CD14-positive monocyte (primary cell): ENCODE data around the gene SH3BP5. TPM values are rescaled to one million over a fixed set of nuclear protein-coding genes. Genes with fewer than 3 reads are reported as not detected.

Source experiments
- DNase-seq, 3 donors: peaks; one replicate each; pipeline ENCODE4 v3.0.0-alpha.2; 2011 to 2022
- H2AFZ ChIP-seq: 2 replicates; pipeline ENCODE4 v1.6.0; 2012; ENCODE audit warnings: mild to moderate bottlenecking, low read depth, low read length, inconsistent platforms; ENCODE audit not compliant: insufficient read depth, poor library complexity, severe bottlenecking
- H3K27ac ChIP-seq, 2 donors: 1 replicate in 1 of 2; 2 replicates in 1 of 2; pipeline ENCODE4 v1.5.1; 2012 to 2013; ENCODE audit warnings: low read length in 2 of 2, control low read depth in 1 of 2, inconsistent platforms in 1 of 2, low read depth in 1 of 2, mild to moderate bottlenecking in 1 of 2
- H3K27me3 ChIP-seq, 2 donors: one replicate each; pipeline versions ENCODE4 v1.6.0 to v1.6.1; 2011 to 2013; ENCODE audit warnings: low read length in 2 of 2; ENCODE audit not compliant: control insufficient read depth in 2 of 2, insufficient read depth in 2 of 2
- H3K36me3 ChIP-seq, 2 donors: replicated peaks in 1 of 2; 1 replicate in 1 of 2; 2 replicates in 1 of 2; pipeline versions ENCODE4 v1.5.1 to v1.6.1; 2012 to 2013; ENCODE audit warnings: low read length in 2 of 2, control low read depth in 1 of 2, inconsistent platforms in 1 of 2, mild to moderate bottlenecking in 1 of 2; ENCODE audit not compliant: insufficient read depth in 2 of 2, control insufficient read depth in 1 of 2
- H3K4me1 ChIP-seq, 2 donors: 1 replicate in 1 of 2; 2 replicates in 1 of 2; pipeline versions ENCODE4 v1.5.1 to v1.6.1; 2012 to 2013; ENCODE audit warnings: low read length in 2 of 2, control low read depth in 1 of 2, inconsistent platforms in 1 of 2, mild to moderate bottlenecking in 1 of 2, moderate library complexity in 1 of 2; ENCODE audit not compliant: insufficient read depth in 2 of 2, control insufficient read depth in 1 of 2
- H3K4me2 ChIP-seq: replicated peaks from 2 replicates; pipeline ENCODE3; 2012; ENCODE audit warnings: low read length, moderate library complexity, mild to moderate bottlenecking; ENCODE audit not compliant: poor library complexity, severe bottlenecking; ENCODE audit errors: extremely low read depth
- H3K4me3 ChIP-seq, 3 experiments: fragments of 200-600 bp in 1 of 3; sonication (generic) in 1 of 3; replicated peaks in 1 of 3; 1 replicate in 2 of 3; 2 replicates in 1 of 3; pipeline ENCODE4 v1.5.1; 2011 to 2013; ENCODE audit warnings: low read length in 3 of 3, mild to moderate bottlenecking in 3 of 3, control low read depth in 2 of 3, low read depth in 2 of 3, inconsistent platforms in 1 of 3, moderate library complexity in 1 of 3
- H3K79me2 ChIP-seq: 2 replicates; pipeline ENCODE4 v1.6.0; 2012; ENCODE audit warnings: mild to moderate bottlenecking, control low read depth, inconsistent platforms, low read length, moderate library complexity; ENCODE audit not compliant: insufficient read depth
- H3K9ac ChIP-seq: 2 replicates; pipeline ENCODE4 v1.6.0; 2017; ENCODE audit warnings: low read length, mild to moderate bottlenecking; ENCODE audit not compliant: insufficient read depth, poor library complexity, severe bottlenecking
- H3K9me3 ChIP-seq, 2 donors: replicated peaks in 1 of 2; 1 replicate in 1 of 2; 2 replicates in 1 of 2; pipeline versions ENCODE4 v1.5.1 to v1.6.1; 2012 to 2013; ENCODE audit warnings: low read length in 2 of 2, control low read depth in 1 of 2; ENCODE audit not compliant: control insufficient read depth in 1 of 2, insufficient read depth in 1 of 2
- H4K20me1 ChIP-seq: 2 replicates; pipeline ENCODE4 v1.6.0; 2012; ENCODE audit warnings: mild to moderate bottlenecking, low read length, control low read depth, moderate library complexity; ENCODE audit not compliant: insufficient read depth
- H3K27ac Mint-ChIP-seq, 7 donors: one replicate each; pipeline ENCODE4 v1.8.0; 2020; ENCODE audit warnings: mild to moderate bottlenecking in 7 of 7, mixed read lengths in 7 of 7, moderate library complexity in 6 of 7, inconsistent platforms in 2 of 7
- H3K27me3 Mint-ChIP-seq, 3 donors: one replicate each; pipeline ENCODE4 v1.8.0; 2021 to 2022; ENCODE audit warnings: low read depth in 3 of 3, mild to moderate bottlenecking in 3 of 3, mixed read lengths in 3 of 3, moderate library complexity in 3 of 3, inconsistent platforms in 1 of 3
- H3K36me3 Mint-ChIP-seq, 2 donors: one replicate each; pipeline ENCODE4 v1.8.0; 2020; ENCODE audit warnings: mixed read lengths in 2 of 2, inconsistent platforms in 1 of 2, mild to moderate bottlenecking in 1 of 2
- H3K4me1 Mint-ChIP-seq: one replicate; pipeline ENCODE4 v1.8.0; 2020; ENCODE audit warnings: mild to moderate bottlenecking, mixed read lengths
- H3K4me3 Mint-ChIP-seq, 2 donors: one replicate each; pipeline ENCODE4 v1.8.0; 2020; ENCODE audit warnings: mild to moderate bottlenecking in 2 of 2, mixed read lengths in 2 of 2, moderate library complexity in 1 of 2
- H3K9me3 Mint-ChIP-seq, 7 donors: one replicate each; pipeline ENCODE4 v1.8.0; 2020 to 2022; ENCODE audit warnings: mixed read lengths in 7 of 7, mild to moderate bottlenecking in 6 of 7, moderate library complexity in 6 of 7, inconsistent platforms in 2 of 7
- WGBS: methylation state at CpG from one replicate; pipeline ENCODE4 v1.1.5; 2013; ENCODE audit warnings: missing lambda C conversion rate; ENCODE audit not compliant: insufficient coverage; 5-methylcytosine and 5-hydroxymethylcytosine counted together
- intact Hi-C, 2 donors: fragments of 100-400 bp; cut with micrococcal nuclease; formaldehyde crosslinking; loops; one replicate each; pipeline versions ENCODE4 v1.15.0 to v1.15.1; 2023
- polyA plus RNA-seq, 3 donors: library from polyadenylated mRNA; depleted of rRNA in 1 of 3; unstranded in 2 of 3; stranded (reverse) in 1 of 3; fragments of 300-500 nt in 2 of 3; fragments of >200 nt in 1 of 3; fragmentation: Illumina TruSeq in 2 of 3; gene quantifications; 1 replicate in 2 of 3; 2 replicates in 1 of 3; pipeline ENCODE4 v1.2.3, GENCODE V29; 2012 to 2021
- TF ChIP-seq, protein P1 (sequence below): fragments of 200-600 bp; IDR thresholded peaks from one replicate; pipeline ENCODE4 v1.8.0; 2022; ENCODE audit warnings: antibody characterized with exemption, mild to moderate bottlenecking

The SH3BP5 gene
- polyA plus RNA-seq, 3 donors = 10.7 to 29.6 (median 22.8) TPM

DNA sequence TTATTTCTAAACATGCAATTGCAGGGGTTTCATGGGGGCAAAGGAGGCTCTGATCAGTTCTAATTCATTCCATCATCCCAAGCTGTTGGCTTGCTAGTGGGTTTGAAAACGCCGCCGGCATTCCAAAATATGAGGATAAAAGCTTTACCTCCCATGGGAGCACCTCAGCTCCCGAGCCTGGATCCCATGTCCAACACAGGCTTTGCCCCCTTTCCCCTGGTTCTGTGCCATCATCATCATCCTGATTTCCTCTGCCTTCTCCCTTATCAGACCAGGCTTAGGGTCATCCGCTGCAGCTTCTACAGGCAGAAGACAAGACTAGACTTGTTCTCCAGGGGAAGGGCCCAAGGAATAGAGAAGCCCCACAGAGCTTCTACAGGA lies 25.4 kb downstream of the SH3BP5 start:
- Histone ChIP-seq H3K4me1 (peaks cover 19 to 27% of the 10 kb centered on the region in 2 donors), H3K79me2 (peaks cover 11% of the 10 kb centered on the region), H3K4me3 (no peak overlapping the region), H3K9me3 (no peaks in the 10 kb centered on the region), H3K27me3 (no peaks in the 10 kb centered on the region), H4K20me1 (peaks cover 8% of the 10 kb centered on the region), H3K4me2 (no peak overlapping the region), H3K9ac (no peak overlapping the region), H3K27ac (no peak overlapping the region), H2AFZ (no peak overlapping the region), H3K36me3 (peaks cover 19 to 38% of the 10 kb centered on the region in 2 donors)
- no peak overlapping the region for H3K4me3 Mint-ChIP-seq
- TF ChIP-seq, protein P1, sequence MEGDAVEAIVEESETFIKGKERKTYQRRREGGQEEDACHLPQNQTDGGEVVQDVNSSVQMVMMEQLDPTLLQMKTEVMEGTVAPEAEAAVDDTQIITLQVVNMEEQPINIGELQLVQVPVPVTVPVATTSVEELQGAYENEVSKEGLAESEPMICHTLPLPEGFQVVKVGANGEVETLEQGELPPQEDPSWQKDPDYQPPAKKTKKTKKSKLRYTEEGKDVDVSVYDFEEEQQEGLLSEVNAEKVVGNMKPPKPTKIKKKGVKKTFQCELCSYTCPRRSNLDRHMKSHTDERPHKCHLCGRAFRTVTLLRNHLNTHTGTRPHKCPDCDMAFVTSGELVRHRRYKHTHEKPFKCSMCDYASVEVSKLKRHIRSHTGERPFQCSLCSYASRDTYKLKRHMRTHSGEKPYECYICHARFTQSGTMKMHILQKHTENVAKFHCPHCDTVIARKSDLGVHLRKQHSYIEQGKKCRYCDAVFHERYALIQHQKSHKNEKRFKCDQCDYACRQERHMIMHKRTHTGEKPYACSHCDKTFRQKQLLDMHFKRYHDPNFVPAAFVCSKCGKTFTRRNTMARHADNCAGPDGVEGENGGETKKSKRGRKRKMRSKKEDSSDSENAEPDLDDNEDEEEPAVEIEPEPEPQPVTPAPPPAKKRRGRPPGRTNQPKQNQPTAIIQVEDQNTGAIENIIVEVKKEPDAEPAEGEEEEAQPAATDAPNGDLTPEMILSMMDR = no peak
- intact Hi-C loops = no loop called here
- peaks cover 27% of the 10 kb centered on the region for H3K4me1 Mint-ChIP-seq
- 100% methylated on average over 5 of the region's 5 CpGs for WGBS
- peaks cover 0 to 4% (median 0%) of the 10 kb centered on the region in 7 donors for H3K9me3 Mint-ChIP-seq
- H3K27me3 Mint-ChIP-seq = peaks cover 0 to 9% (median 3%) of the 10 kb centered on the region in 3 donors
- H3K27ac Mint-ChIP-seq = peak overlapping the region in 2 of 7 donors; percentile 82 to 85
- H3K36me3 Mint-ChIP-seq = peaks cover 57 to 84% of the 10 kb centered on the region in 2 donors
- no peak for DNase-seq

DNA sequence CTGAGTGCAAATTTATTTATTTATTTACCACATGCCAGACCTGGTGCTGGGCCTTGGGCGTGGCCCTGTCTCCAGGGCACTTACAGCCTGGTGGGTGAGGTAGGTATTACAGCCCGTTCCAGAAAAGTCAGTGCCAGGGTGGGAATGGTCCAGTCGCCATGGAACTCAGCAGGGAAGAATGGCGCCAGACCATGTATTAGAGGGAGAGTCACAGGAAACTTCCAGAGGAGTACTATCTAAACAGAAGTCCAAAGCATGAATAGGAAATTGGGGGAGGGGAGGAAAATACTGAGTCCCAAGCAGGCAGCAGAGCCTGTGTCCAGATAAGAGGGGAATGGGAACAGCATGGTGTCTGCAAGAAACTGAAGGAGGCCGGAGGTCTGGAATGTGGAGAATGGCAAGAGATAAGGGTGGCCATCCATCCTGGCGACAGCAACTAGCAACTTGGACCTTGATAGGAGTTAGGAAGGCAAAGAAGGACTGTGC lies 27.0 kb downstream of the SH3BP5 start:
- DNase-seq = peak in 1 of 3 donors; percentile 22
- H3K79me2 ChIP-seq = peaks cover 11% of the 10 kb centered on the region
- H3K27me3 ChIP-seq = no peaks in the 10 kb centered on the region
- no peaks in the 10 kb centered on the region for H3K9me3 ChIP-seq
- TF ChIP-seq, protein P1 = peak; percentile 71
- H3K9ac ChIP-seq = no peak overlapping the region
- H3K27ac Mint-ChIP-seq = peak overlapping the region; percentile 22 to 76 (median 38)
- no peak overlapping the region for H3K4me3 Mint-ChIP-seq
- H3K27ac ChIP-seq = no peak overlapping the region
- peaks cover 0 to 9% (median 4%) of the 10 kb centered on the region in 3 donors for H3K27me3 Mint-ChIP-seq
- peaks cover 19 to 29% of the 10 kb centered on the region in 2 donors for H3K4me1 ChIP-seq
- H3K4me2 ChIP-seq = no peak overlapping the region
- peaks cover 29% of the 10 kb centered on the region for H3K4me1 Mint-ChIP-seq
- intact Hi-C loops = no loop called here
- H3K9me3 Mint-ChIP-seq = peaks cover 0 to 4% (median 2%) of the 10 kb centered on the region in 7 donors
- no peak overlapping the region for H2AFZ ChIP-seq
- H3K36me3 ChIP-seq = peaks cover 21 to 38% of the 10 kb centered on the region in 2 donors
- WGBS = 98% methylated on average over 5 of the region's 6 CpGs
- H3K4me3 ChIP-seq = no peak overlapping the region
- H4K20me1 ChIP-seq = peaks cover 8% of the 10 kb centered on the region
- peaks cover 61 to 86% of the 10 kb centered on the region in 2 donors for H3K36me3 Mint-ChIP-seq
